Mesothelial cell of epicardium (in vitro differentiated cells): Measurements from ENCODE around the gene CA11. TPM values are rescaled to one million over a fixed set of nuclear protein-coding genes. Genes with fewer than 3 reads are reported as not detected.

Experiments used
- DNase-seq, 2 experiments: peaks; one replicate each; pipeline ENCODE4 v3.0.0; 2021; ENCODE audit warnings: low spot score in 2 of 2; ENCODE audit not compliant: unreplicated experiment in 2 of 2
- H3K27ac Mint-ChIP-seq: 2 replicates; pipeline ENCODE4 v1.8.0; 2021; ENCODE audit warnings: mixed read lengths
- H3K27me3 Mint-ChIP-seq: 2 replicates; pipeline ENCODE4 v1.8.0; 2021; ENCODE audit warnings: low read depth, mixed read lengths
- H3K36me3 Mint-ChIP-seq: 2 replicates; pipeline ENCODE4 v1.8.0; 2021; ENCODE audit warnings: mixed read lengths
- H3K4me1 Mint-ChIP-seq: 2 replicates; pipeline ENCODE4 v1.8.0; 2021; ENCODE audit warnings: mixed read lengths
- H3K4me3 Mint-ChIP-seq: 2 replicates; pipeline ENCODE4 v1.8.0; 2021; ENCODE audit warnings: mild to moderate bottlenecking, moderate library complexity, mixed read lengths
- H3K9me3 Mint-ChIP-seq: 2 replicates; pipeline ENCODE4 v1.8.0; 2021; ENCODE audit warnings: mixed read lengths
- total RNA-seq: library from RNA; stranded (reverse); gene quantifications from 3 replicates; pipeline ENCODE4 v1.2.1, GENCODE V29; 2021
- TF ChIP-seq, protein P1 (sequence below): fragments of 200-600 bp; sonication (generic); IDR thresholded peaks from one replicate; pipeline ENCODE4 v1.5.0; 2021; ENCODE audit warnings: antibody characterized with exemption; ENCODE audit not compliant: unreplicated experiment

The CA11 gene
- total RNA-seq, 1 donor from 2014 or later = 48.2 TPM

DNA sequence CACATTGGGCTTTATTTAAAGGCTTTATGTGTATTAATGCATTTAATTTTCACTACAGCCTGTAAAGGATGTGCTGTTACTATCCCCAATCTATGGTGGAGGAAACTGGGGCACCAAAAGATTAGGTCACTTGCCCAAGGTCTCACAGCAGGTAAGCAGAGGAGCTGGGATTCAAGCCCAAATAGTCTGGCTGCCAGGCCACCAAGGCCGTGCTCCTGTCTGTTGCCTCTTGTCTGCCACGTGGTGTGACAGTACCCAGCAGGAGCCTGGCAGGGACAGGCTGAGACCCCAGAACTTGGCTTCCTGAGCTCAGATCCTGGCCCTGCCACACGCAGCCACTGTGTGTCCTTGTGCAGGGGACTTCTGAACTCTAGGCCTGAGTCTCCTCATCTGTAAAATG lies 22.3 kb upstream of the CA11 start:
- TF ChIP-seq, protein P1, sequence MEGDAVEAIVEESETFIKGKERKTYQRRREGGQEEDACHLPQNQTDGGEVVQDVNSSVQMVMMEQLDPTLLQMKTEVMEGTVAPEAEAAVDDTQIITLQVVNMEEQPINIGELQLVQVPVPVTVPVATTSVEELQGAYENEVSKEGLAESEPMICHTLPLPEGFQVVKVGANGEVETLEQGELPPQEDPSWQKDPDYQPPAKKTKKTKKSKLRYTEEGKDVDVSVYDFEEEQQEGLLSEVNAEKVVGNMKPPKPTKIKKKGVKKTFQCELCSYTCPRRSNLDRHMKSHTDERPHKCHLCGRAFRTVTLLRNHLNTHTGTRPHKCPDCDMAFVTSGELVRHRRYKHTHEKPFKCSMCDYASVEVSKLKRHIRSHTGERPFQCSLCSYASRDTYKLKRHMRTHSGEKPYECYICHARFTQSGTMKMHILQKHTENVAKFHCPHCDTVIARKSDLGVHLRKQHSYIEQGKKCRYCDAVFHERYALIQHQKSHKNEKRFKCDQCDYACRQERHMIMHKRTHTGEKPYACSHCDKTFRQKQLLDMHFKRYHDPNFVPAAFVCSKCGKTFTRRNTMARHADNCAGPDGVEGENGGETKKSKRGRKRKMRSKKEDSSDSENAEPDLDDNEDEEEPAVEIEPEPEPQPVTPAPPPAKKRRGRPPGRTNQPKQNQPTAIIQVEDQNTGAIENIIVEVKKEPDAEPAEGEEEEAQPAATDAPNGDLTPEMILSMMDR = no peak
- H3K4me3 Mint-ChIP-seq = no peak overlapping the region
- no peak for DNase-seq

DNA sequence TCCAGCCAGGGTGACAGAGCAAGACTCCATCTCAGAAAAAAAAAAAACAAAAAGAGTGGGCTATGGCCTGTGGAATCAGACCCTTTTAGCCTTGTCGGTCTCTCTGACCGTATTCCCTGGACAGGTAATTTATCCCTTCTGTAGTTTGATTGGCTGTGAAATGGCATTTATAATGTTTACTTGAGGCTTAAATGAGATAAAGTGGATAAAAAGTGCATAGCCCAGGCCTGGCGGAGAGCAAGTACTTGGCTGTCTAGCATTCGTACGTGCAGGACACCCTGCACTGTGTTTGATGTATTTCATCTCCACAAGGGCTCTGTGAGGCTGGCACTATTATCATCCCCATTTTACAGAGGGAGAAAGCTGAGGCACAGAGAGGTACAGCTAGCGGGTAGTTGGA lies 19.8 kb upstream of the CA11 start:
- no peaks in the 10 kb centered on the region for H3K4me1 Mint-ChIP-seq
- H3K9me3 Mint-ChIP-seq = no peaks in the 10 kb centered on the region
- no peak overlapping the region for H3K4me3 Mint-ChIP-seq
- no peaks in the 10 kb centered on the region for H3K27me3 Mint-ChIP-seq
- no peak for DNase-seq
- TF ChIP-seq, protein P1 = no peak
- no peaks in the 10 kb centered on the region for H3K36me3 Mint-ChIP-seq
- H3K27ac Mint-ChIP-seq = no peak overlapping the region

More for the DNA sequence above, 22.3 kb upstream of the CA11 start:
- Mint-ChIP-seq H3K27me3 (peaks cover under 1% of the 10 kb centered on the region), H3K9me3 (no peaks in the 10 kb centered on the region), H3K36me3 (no peaks in the 10 kb centered on the region), H3K4me1 (peaks cover 5% of the 10 kb centered on the region), H3K27ac (no peak overlapping the region)

DNA sequence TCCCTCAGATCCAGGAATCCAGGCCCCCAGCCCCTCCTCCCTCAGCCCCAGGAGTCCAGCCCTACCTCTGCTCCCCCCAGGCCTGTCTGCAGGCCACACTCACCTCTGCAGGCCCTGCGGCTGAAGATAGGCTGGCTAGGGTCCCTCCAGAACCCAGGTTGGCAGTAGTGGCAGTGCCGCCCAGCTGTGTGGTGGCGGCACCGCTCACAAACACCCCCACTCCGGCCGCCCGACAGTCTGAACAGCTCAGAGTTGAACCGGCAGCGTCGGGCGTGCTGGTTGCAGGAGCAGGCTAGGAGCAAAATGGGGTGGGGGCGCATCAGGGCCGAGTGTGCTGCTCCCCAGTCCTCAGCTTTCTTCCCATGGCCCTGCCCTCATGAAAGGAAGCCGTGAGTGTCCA lies 18.5 kb upstream of the CA11 start:
- Mint-ChIP-seq H3K4me3 (no peak overlapping the region), H3K4me1 (peaks cover 2% of the 10 kb centered on the region), H3K27ac (no peak overlapping the region), H3K27me3 (no peaks in the 10 kb centered on the region), H3K36me3 (no peaks in the 10 kb centered on the region), H3K9me3 (no peaks in the 10 kb centered on the region)
- TF ChIP-seq, protein P1 = no peak
- no peak for DNase-seq

DNA sequence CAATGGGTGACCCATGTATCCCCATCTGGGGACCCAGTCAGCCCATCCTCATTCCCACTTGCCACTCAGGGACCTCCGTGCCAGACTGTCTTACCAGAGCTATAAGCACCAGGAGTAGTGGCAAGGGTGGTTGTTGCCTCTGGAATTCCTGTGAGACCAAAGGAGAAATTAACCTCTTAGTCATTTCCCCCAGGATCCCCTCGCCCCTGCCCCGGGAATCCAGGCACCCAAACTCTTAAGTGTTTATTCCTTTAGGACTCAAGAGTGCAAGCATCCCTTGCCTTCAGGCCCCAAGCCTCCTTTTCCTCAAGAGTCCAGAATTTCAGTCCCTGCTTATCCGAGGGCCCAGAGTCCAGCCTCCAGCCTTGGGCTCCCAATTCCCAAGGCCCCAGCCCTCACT lies 17.7 kb upstream of the CA11 start:
- Mint-ChIP-seq H3K36me3 (no peaks in the 10 kb centered on the region), H3K4me1 (peaks cover 2% of the 10 kb centered on the region), H3K4me3 (no peak overlapping the region), H3K27ac (no peak overlapping the region), H3K9me3 (no peaks in the 10 kb centered on the region), H3K27me3 (no peaks in the 10 kb centered on the region)
- TF ChIP-seq, protein P1 = no peak
- no peak for DNase-seq

DNA sequence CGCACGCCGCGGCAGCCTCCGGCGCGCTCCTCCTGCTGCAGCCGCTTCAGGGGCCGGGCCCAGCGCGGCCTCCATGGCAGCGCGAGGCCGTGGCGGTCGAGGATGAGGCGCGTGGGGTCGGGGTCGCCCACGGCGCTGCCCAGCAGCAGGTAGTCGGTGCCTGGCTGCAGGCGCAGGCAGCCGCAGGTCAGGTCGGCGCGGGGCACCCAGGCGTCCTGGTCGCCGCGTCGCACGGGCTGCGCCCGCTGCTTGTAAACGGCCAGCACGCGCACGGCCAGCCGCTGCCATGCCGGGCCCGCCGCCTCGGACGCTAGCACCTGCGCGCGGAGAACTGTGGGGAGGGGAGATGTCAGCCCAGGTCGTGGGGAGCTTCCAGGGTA lies 15.7 kb upstream of the CA11 start:
- Mint-ChIP-seq H3K4me1 (peaks cover 8% of the 10 kb centered on the region), H3K36me3 (no peaks in the 10 kb centered on the region), H3K4me3 (no peak overlapping the region), H3K27ac (no peak overlapping the region), H3K27me3 (no peaks in the 10 kb centered on the region), H3K9me3 (no peaks in the 10 kb centered on the region)
- TF ChIP-seq, protein P1 = no peak
- DNase-seq = no peak
